Naive thymus-derived CD4-positive, alpha-beta T cell (primary cell): Measurements from ENCODE around the gene CLDN19. TPM values are rescaled to one million over a fixed set of nuclear protein-coding genes. Genes with fewer than 3 reads are reported as not detected.
A peak's percentile ranks its signal among the peaks of the same experiment; 100 is the strongest.
"Not testable (repeated sequence)": the region's sequence is repeated elsewhere in the genome, so short reads cannot be mapped to it uniquely, and the experiment has no call there.

ENCODE experiments used
- ATAC-seq: fragments of 150-1000 bp; cut with Tn5 transposase; 2 replicates; pipeline ENCODE4 v1.10.0; 2021; ENCODE audit warnings: mild to moderate bottlenecking, moderate library complexity
- CTCF ChIA-PET: fragments of 350-600 bp; sonication (Branson Sonifier 250); formaldehyde crosslinking; loops from one replicate; lab custom pipeline; 2021; ENCODE audit warnings: antibody characterized with exemption; lab: Charles Lee
- POLR2A ChIA-PET: fragments of 350-600 bp; sonication (Branson Sonifier 250); formaldehyde crosslinking; loops from one replicate; lab custom pipeline; 2021; ENCODE audit warnings: antibody characterized with exemption, inconsistent platforms; lab: Charles Lee
- DNase-seq, 9 donors: peaks; one replicate each; pipeline versions ENCODE4 v3.0.0 to v3.0.0-alpha.2; 2020 to 2022; ENCODE audit warnings: mixed read lengths in 1 of 9
- H3K27ac ChIP-seq: one replicate; pipeline ENCODE4 v1.7.0; 2013; ENCODE audit warnings: mild to moderate bottlenecking, low read depth, low read length, moderate library complexity
- H3K27me3 ChIP-seq, 2 donors: one replicate each; pipeline ENCODE4 v1.7.0; 2013; ENCODE audit warnings: low read length in 2 of 2, mild to moderate bottlenecking in 2 of 2, moderate library complexity in 2 of 2; ENCODE audit not compliant: control insufficient read depth in 2 of 2, insufficient read depth in 2 of 2
- H3K36me3 ChIP-seq, 3 experiments: 1 replicate in 2 of 3; 2 replicates in 1 of 3; pipeline ENCODE4 v1.7.0; 2013; ENCODE audit warnings: low read length in 3 of 3, mild to moderate bottlenecking in 3 of 3, moderate library complexity in 1 of 3; ENCODE audit not compliant: insufficient read depth in 3 of 3, control insufficient read depth in 2 of 3
- H3K4me1 ChIP-seq, 2 donors: one replicate each; pipeline ENCODE4 v1.7.0; 2013; ENCODE audit warnings: low read length in 2 of 2, mild to moderate bottlenecking in 2 of 2, moderate library complexity in 1 of 2; ENCODE audit not compliant: control insufficient read depth in 2 of 2, insufficient read depth in 2 of 2
- H3K4me3 ChIP-seq: 2 replicates; pipeline ENCODE4 v1.7.0; 2013; ENCODE audit warnings: mild to moderate bottlenecking, low read length
- H3K9me3 ChIP-seq, 3 experiments: 1 replicate in 2 of 3; 2 replicates in 1 of 3; pipeline ENCODE4 v1.7.0; 2013; ENCODE audit warnings: low read length in 3 of 3; ENCODE audit not compliant: control insufficient read depth in 2 of 3
- H3K27ac Mint-ChIP-seq, 9 donors: one replicate each; pipeline ENCODE4 v1.8.0; 2020 to 2022; ENCODE audit warnings: mixed read lengths in 9 of 9, mild to moderate bottlenecking in 8 of 9, moderate library complexity in 5 of 9, inconsistent platforms in 2 of 9
- H3K27me3 Mint-ChIP-seq, 5 donors: one replicate each; pipeline ENCODE4 v1.8.0; 2021 to 2022; ENCODE audit warnings: mixed read lengths in 5 of 5, mild to moderate bottlenecking in 1 of 5
- H3K36me3 Mint-ChIP-seq, 5 donors: one replicate each; pipeline ENCODE4 v1.8.0; 2020 to 2022; ENCODE audit warnings: mixed read lengths in 5 of 5, mild to moderate bottlenecking in 3 of 5, inconsistent platforms in 1 of 5
- H3K4me1 Mint-ChIP-seq, 7 donors: one replicate each; pipeline ENCODE4 v1.8.0; 2020 to 2022; ENCODE audit warnings: mixed read lengths in 7 of 7, mild to moderate bottlenecking in 3 of 7, inconsistent platforms in 1 of 7
- H3K4me3 Mint-ChIP-seq, 10 donors: one replicate each; pipeline ENCODE4 v1.8.0; 2020 to 2022; ENCODE audit warnings: mild to moderate bottlenecking in 10 of 10, mixed read lengths in 10 of 10, moderate library complexity in 6 of 10, inconsistent platforms in 2 of 10
- H3K9me3 Mint-ChIP-seq, 11 donors: one replicate each; pipeline ENCODE4 v1.8.0; 2020 to 2022; ENCODE audit warnings: mixed read lengths in 11 of 11, mild to moderate bottlenecking in 4 of 11, inconsistent platforms in 1 of 11, moderate library complexity in 1 of 11
- intact Hi-C, 2 donors: fragments of 100-400 bp; cut with micrococcal nuclease; formaldehyde crosslinking; loops; one replicate each; pipeline ENCODE4 v1.15.1; 2023
- polyA plus RNA-seq, 2 donors: library from polyadenylated mRNA; unstranded; fragments of 300-500 nt; fragmentation: Illumina TruSeq; gene quantifications; one replicate each; pipeline ENCODE4 v1.2.3, GENCODE V29; 2021
- total RNA-seq, 6 experiments: library from RNA in 5 of 6; stranded (reverse) in 5 of 6; gene quantifications; 1 replicate in 5 of 6; 2 replicates in 1 of 6; pipeline ENCODE4 v1.2.3 and lab custom pipeline; 2021 to 2026

CLDN19 gene
- total and polyA plus RNA-seq, 7 experiments from 2014 or later = not detected

GRCh38 chr1:42712808-42713207 lies 27.2 kb downstream of the CLDN19 start:
- H3K9me3 Mint-ChIP-seq = peaks cover 5 to 38% (median 29%) of the 10 kb centered on the region in 11 donors
- peaks cover 4 to 14% (median 8%) of the 10 kb centered on the region in 7 donors for H3K4me1 Mint-ChIP-seq
- Histone ChIP-seq H3K9me3 (peaks cover 0 to 21% (median 6%) of the 10 kb centered on the region in 3 experiments), H3K36me3 (peaks cover 0 to 11% (median 0%) of the 10 kb centered on the region in 3 experiments)
- POLR2A ChIA-PET, DNase-seq, H3K27me3 Mint-ChIP-seq, intact Hi-C loops, H3K4me3 ChIP-seq, H3K27ac ChIP-seq, H3K27me3 ChIP-seq, H3K4me3 Mint-ChIP-seq, CTCF ChIA-PET, H3K4me1 ChIP-seq, ATAC-seq: not testable (repeated sequence)
- H3K27ac Mint-ChIP-seq = peak overlapping the region in 1 of 9 donors; percentile 55
- H3K36me3 Mint-ChIP-seq = peaks cover 23 to 82% (median 75%) of the 10 kb centered on the region in 5 donors

GRCh38 chr1:42703888-42704464 lies 36.1 kb downstream of the CLDN19 start:
- Histone ChIP-seq H3K36me3 (peaks cover 12 to 74% (median 17%) of the 10 kb centered on the region in 3 experiments), H3K27me3 (no peaks in the 10 kb centered on the region), H3K9me3 (no peaks in the 10 kb centered on the region), H3K4me1 (no peaks in the 10 kb centered on the region), H3K4me3 (no peak overlapping the region), H3K27ac (no peak overlapping the region)
- no peak for DNase-seq
- Mint-ChIP-seq H3K36me3 (peaks cover 11 to 84% (median 65%) of the 10 kb centered on the region in 5 donors), H3K27ac (peak overlapping the region in 3 of 9 donors; percentile 3 to 72 (median 49)), H3K27me3 (no peaks in the 10 kb centered on the region), H3K4me3 (no peak overlapping the region), H3K4me1 (peaks cover 0 to 7% (median under 1%) of the 10 kb centered on the region in 7 donors), H3K9me3 (peaks cover 0 to 4% (median 0%) of the 10 kb centered on the region in 11 donors)
- ATAC-seq = no peak
- POLR2A ChIA-PET = no interaction called here
- intact Hi-C loops = no loop called here
- CTCF ChIA-PET = no interaction called here

- Mint-ChIP-seq H3K27me3 (no peaks in the 10 kb centered on the region), H3K27ac (peak overlapping the region in 2 of 9 donors; percentile 43 to 48), H3K4me1 (peaks cover 6 to 17% (median 7%) of the 10 kb centered on the region in 7 donors), H3K4me3 (no peak overlapping the region), H3K9me3 (no peaks in the 10 kb centered on the region), H3K36me3 (peaks cover 18 to 77% (median 54%) of the 10 kb centered on the region in 5 donors)
- Histone ChIP-seq H3K4me1 (no peaks in the 10 kb centered on the region), H3K27ac (no peak overlapping the region), H3K27me3 (no peaks in the 10 kb centered on the region), H3K4me3 (no peak overlapping the region), H3K9me3 (no peaks in the 10 kb centered on the region), H3K36me3 (peaks cover 42 to 95% (median 44%) of the 10 kb centered on the region in 3 experiments)
- intact Hi-C loops = no loop called here
- POLR2A ChIA-PET = no interaction called here
- CTCF ChIA-PET = no interaction called here
- ATAC-seq (no peak), DNase-seq (no peak)
Measured at GRCh38 chr1:42700006-42700405, 40.0 kb downstream of the CLDN19 start.

- H3K36me3 ChIP-seq = peaks cover 39 to 94% (median 53%) of the 10 kb centered on the region in 3 experiments
- H3K27ac ChIP-seq = no peak overlapping the region
- H3K4me3 Mint-ChIP-seq = no peak overlapping the region
- no peaks in the 10 kb centered on the region for H3K27me3 ChIP-seq
- ChIA-PET POLR2A (interaction anchor here (0.6 kb wide), 1 partner anchor 158 kb away, joined by 3 read pairs; no protein-coding TSS in a partner anchor), CTCF (no interaction called here)
- no peaks in the 10 kb centered on the region for H3K9me3 ChIP-seq
- intact Hi-C loops = no loop called here
- peaks cover 0 to 3% of the 10 kb centered on the region in 2 donors for H3K4me1 ChIP-seq
- no peaks in the 10 kb centered on the region for H3K27me3 Mint-ChIP-seq
- peaks cover 9 to 31% (median 20%) of the 10 kb centered on the region in 7 donors for H3K4me1 Mint-ChIP-seq
- H3K36me3 Mint-ChIP-seq = peaks cover 14 to 66% (median 40%) of the 10 kb centered on the region in 5 donors
- H3K27ac Mint-ChIP-seq = peak overlapping the region in 2 of 9 donors; percentile 20 to 58
- ATAC-seq (no peak), DNase-seq (no peak)
- no peaks in the 10 kb centered on the region for H3K9me3 Mint-ChIP-seq
- no peak overlapping the region for H3K4me3 ChIP-seq
Measured at GRCh38 chr1:42698081-42698813, 41.8 kb downstream of the CLDN19 start.

GRCh38 chr1:42692911-42693310 lies 47.1 kb downstream of the CLDN19 start:
- ChIA-PET CTCF (no interaction called here), POLR2A (interaction anchor here (0.6 to 1.4 kb wide), 2 partner anchors 10 to 16 kb away, joined by 4 to 9 read pairs; partner anchors contain the start of gene YBX1)
- intact Hi-C loops = no loop called here
- Histone ChIP-seq H3K36me3 (peaks cover 15 to 44% (median 32%) of the 10 kb centered on the region in 3 experiments), H3K27ac (peak overlapping the region; percentile 7), H3K4me1 (peaks cover 39 to 47% of the 10 kb centered on the region in 2 donors), H3K9me3 (no peaks in the 10 kb centered on the region), H3K27me3 (no peaks in the 10 kb centered on the region), H3K4me3 (no peak overlapping the region)
- H3K9me3 Mint-ChIP-seq = no peaks in the 10 kb centered on the region
- peaks cover 4 to 28% (median 14%) of the 10 kb centered on the region in 5 donors for H3K36me3 Mint-ChIP-seq
- H3K27ac Mint-ChIP-seq = peak overlapping the region in 7 of 9 donors; percentile 19 to 71 (median 39)
- peak overlapping the region in 4 of 10 donors; percentile 10 to 56 (median 23) for H3K4me3 Mint-ChIP-seq
- peaks cover 37 to 80% (median 72%) of the 10 kb centered on the region in 7 donors for H3K4me1 Mint-ChIP-seq
- DNase-seq (no peak), ATAC-seq (no peak)
- H3K27me3 Mint-ChIP-seq = no peaks in the 10 kb centered on the region

GRCh38 chr1:42692461-42692860 lies 47.6 kb downstream of the CLDN19 start:
- Histone ChIP-seq H3K4me1 (peaks cover 44 to 51% of the 10 kb centered on the region in 2 donors), H3K27me3 (no peaks in the 10 kb centered on the region), H3K9me3 (no peaks in the 10 kb centered on the region), H3K36me3 (peaks cover 11 to 40% (median 27%) of the 10 kb centered on the region in 3 experiments), H3K4me3 (no peak overlapping the region), H3K27ac (peak overlapping the region; percentile 7)
- Mint-ChIP-seq H3K9me3 (no peaks in the 10 kb centered on the region), H3K36me3 (peaks cover 4 to 24% (median 14%) of the 10 kb centered on the region in 5 donors), H3K4me1 (peaks cover 41 to 84% (median 76%) of the 10 kb centered on the region in 7 donors), H3K4me3 (peak overlapping the region in 3 of 10 donors; percentile 20 to 56 (median 26)), H3K27me3 (no peaks in the 10 kb centered on the region), H3K27ac (peak overlapping the region in 7 of 9 donors; percentile 19 to 71 (median 39))
- ATAC-seq (no peak), DNase-seq (no peak)
- CTCF ChIA-PET = interaction anchor here (1.2 kb wide), 1 partner anchor 110 kb away, joined by 3 read pairs; no protein-coding TSS in a partner anchor
- POLR2A ChIA-PET = interaction anchor here (0.6 to 1.4 kb wide), 2 partner anchors 10 to 277 kb away, joined by 5 to 9 read pairs; partner anchors contain the start of gene YBX1
- intact Hi-C loops = no loop called here
